Heart left ventricle (tissue), 13 donors: ENCODE data around the gene NAB1.

Experiments used
- CTCF ChIP-seq, 12 donors: fragments of 200-600 bp; sonication (generic) in 4 of 12; IDR thresholded peaks; one replicate each; pipeline versions ENCODE4 v1.5.0 to v1.8.0; 2018 to 2022; ENCODE audit warnings: antibody characterized with exemption in 12 of 12, mild to moderate bottlenecking in 5 of 12
- POLR2A ChIP-seq, 2 donors: fragments of 450-650 bp; IDR thresholded peaks; one replicate each; pipeline ENCODE4 v1.6.1; 2017; ENCODE audit warnings: antibody characterized with exemption in 2 of 2, mild to moderate bottlenecking in 2 of 2, moderate library complexity in 2 of 2
- donor health status: ischemic (EF 13 %, LVEDD 7.1; RV severe dilation, severe dysfunction).
- donor health status: DM: no; HTN: yes; CAD: no.
- donor health status: DM: no; HTN: no; CAD: no.
- donor health status: ischemic (EF 25% LVEDD 6.9; RV normal size, moderate dysfunction).
- donor health status: ischemic (EF 25% LVEDD 5.7; RV mildly dilated, moderate dysfunction).
- donor health status: ischemic (EF 35%, LVEDD 5.7; RV mildly dilated, moderate dysfunction).
- donor health status: nonischemic (EF 11% LVEDD 7.7; RV severe dilation, severe dysfunction).
- donor health status: DM: yes; HTN: yes; CAD: no.
- donor health status: PGD.
- donor health status: ischemic (EF 29% LVEDD 5.4; RV normal size, mild dysfunction).
- donor health status: nonischemic (EF 23%, LVEDD 6.1; RV moderate dilation, normal function).

- TF ChIP-seq CTCF (IDR thresholded peaks at IDR 0.05) (no peak), POLR2A (IDR thresholded peaks at IDR 0.05) (no peak)
Measured at GRCh38 chr2:190603374-190603773, 45.5 kb upstream of the NAB1 start.
